Germinal center (tissue), 1 donor: ENCODE measurements around the gene FAF2.
"Not testable (repeated sequence)": the region's sequence is repeated elsewhere in the genome, so short reads cannot be mapped to it uniquely, and the experiment has no call there.

ENCODE experiments used
- DNase-seq: peaks from one replicate; pipeline ENCODE4 v3.0.0; 2012; ENCODE audit warnings: mixed read lengths, low spot score

FAF2 gene

GRCh38 chr5:176545388-176545736 lies 97.2 kb downstream of the FAF2 start:
- no peak for DNase-seq

GRCh38 chr5:176545737-176546509 lies 97.7 kb downstream of the FAF2 start:
- no peak for DNase-seq

GRCh38 chr5:176547802-176548201 lies 99.6 kb downstream of the FAF2 start:
- no peak for DNase-seq

GRCh38 chr5:176548967-176549444 lies 100.8 kb downstream of the FAF2 start, which contains the start of gene CDHR2:
TSS of gene CDHR2 (plus strand) at chr5:176549342. CDS start at chr5:176565353, 16,011 bp downstream.
- DNase-seq = no peak

GRCh38 chr5:176549871-176550270 lies 101.7 kb downstream of the FAF2 start:
- no peak for DNase-seq

GRCh38 chr5:176550275-176550831 lies 102.2 kb downstream of the FAF2 start:
- DNase-seq = no peak

- not testable (repeated sequence) for DNase-seq
These were observed 102.8 kb downstream of the FAF2 start for GRCh38 chr5:176550937-176551336.

GRCh38 chr5:176552332-176552869 lies 104.2 kb downstream of the FAF2 start:
- no peak for DNase-seq

- DNase-seq = no peak
These were observed 105.3 kb downstream of the FAF2 start for GRCh38 chr5:176553260-176554085.

GRCh38 chr5:176557846-176558245 lies 109.7 kb downstream of the FAF2 start:
- no peak for DNase-seq
